Mucosa of stomach (tissue), 1 donor: ENCODE measurements around the gene MALT1.
"Not testable (repeated sequence)": the region's sequence is repeated elsewhere in the genome, so short reads cannot be mapped to it uniquely, and the experiment has no call there.

Experiments used
- H3K27me3 ChIP-seq: one replicate; pipeline ENCODE4 v1.7.0; 2013; ENCODE audit warnings: mild to moderate bottlenecking, low read length; ENCODE audit not compliant: control insufficient read depth, insufficient read depth
- H3K36me3 ChIP-seq: one replicate; pipeline ENCODE4 v1.7.0; 2013; ENCODE audit warnings: low read length; ENCODE audit not compliant: control insufficient read depth, insufficient read depth
- H3K4me1 ChIP-seq: one replicate; pipeline ENCODE4 v1.7.0; 2013; ENCODE audit warnings: mild to moderate bottlenecking, low read length; ENCODE audit not compliant: control insufficient read depth, insufficient read depth
- H3K4me3 ChIP-seq: one replicate; pipeline ENCODE4 v1.7.0; 2013; ENCODE audit warnings: low read length
- H3K9ac ChIP-seq: one replicate; pipeline ENCODE4 v1.7.0; 2013; ENCODE audit warnings: mild to moderate bottlenecking, low read length, moderate library complexity
- H3K9me3 ChIP-seq: one replicate; pipeline ENCODE4 v1.7.0; 2013; ENCODE audit warnings: mild to moderate bottlenecking, low read length, moderate library complexity; ENCODE audit not compliant: control insufficient read depth
- donor health status: Pancreatic carcinoma.

The MALT1 gene

DNA sequence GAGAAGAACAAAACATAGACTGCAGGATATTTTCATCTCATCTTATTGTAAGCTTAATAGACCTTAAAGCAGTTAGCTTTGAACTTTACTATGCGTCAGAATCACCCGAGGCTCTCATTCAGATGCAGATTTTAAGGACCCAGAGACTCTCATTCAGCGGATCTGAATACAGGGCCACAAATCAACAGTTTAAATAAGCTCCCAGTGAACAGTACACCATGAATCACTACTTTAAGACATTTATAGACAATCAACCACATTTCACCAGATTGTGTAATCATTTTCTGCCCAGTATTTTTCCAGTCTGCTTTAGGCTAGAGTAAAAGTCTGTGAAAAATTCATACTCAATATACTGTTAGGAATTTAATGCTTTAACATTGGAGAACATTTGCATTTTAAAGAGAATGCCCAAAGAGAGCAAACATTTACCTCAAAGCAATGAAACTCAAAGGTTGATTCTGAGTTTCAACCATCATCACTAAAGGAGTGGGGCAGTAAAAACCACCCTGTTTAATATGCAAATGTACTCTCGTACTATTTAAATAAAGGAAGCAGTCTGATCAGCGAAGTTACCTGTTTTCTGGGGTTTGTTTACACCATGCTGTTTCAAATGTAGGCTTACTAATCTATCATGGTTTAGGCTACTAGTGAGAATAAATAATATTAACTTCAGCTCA, 31.4 kb upstream of the MALT1 start:
- no peaks in the 10 kb centered on the region for H3K4me1 ChIP-seq
- H3K9me3 ChIP-seq = no peaks in the 10 kb centered on the region
- H3K9ac ChIP-seq = no peak overlapping the region
- H3K4me3 ChIP-seq = no peak overlapping the region
- no peaks in the 10 kb centered on the region for H3K27me3 ChIP-seq
- no peaks in the 10 kb centered on the region for H3K36me3 ChIP-seq

DNA sequence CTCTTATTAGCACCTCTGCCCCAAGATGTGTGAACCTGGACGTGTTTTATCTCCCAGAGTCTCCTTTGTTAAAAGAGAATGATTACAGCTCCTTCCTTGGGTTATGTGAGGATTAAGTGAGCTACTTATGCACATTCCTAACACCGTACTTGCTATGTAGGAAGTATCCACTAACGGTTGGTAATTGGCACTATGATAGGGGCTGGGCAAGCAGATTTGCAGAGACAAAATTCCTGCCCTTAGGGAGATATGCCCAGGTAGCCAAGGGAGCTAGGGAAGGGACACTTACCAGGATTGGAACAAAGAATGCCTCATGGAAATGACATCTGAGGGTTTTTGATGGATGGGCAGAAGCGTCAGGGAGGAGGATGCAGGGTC, 30.8 kb upstream of the MALT1 start:
- no peaks in the 10 kb centered on the region for H3K4me1 ChIP-seq
- H3K9me3 ChIP-seq = no peaks in the 10 kb centered on the region
- H3K36me3 ChIP-seq = no peaks in the 10 kb centered on the region
- H3K9ac ChIP-seq = no peak overlapping the region
- H3K27me3 ChIP-seq = no peaks in the 10 kb centered on the region
- no peak overlapping the region for H3K4me3 ChIP-seq

DNA sequence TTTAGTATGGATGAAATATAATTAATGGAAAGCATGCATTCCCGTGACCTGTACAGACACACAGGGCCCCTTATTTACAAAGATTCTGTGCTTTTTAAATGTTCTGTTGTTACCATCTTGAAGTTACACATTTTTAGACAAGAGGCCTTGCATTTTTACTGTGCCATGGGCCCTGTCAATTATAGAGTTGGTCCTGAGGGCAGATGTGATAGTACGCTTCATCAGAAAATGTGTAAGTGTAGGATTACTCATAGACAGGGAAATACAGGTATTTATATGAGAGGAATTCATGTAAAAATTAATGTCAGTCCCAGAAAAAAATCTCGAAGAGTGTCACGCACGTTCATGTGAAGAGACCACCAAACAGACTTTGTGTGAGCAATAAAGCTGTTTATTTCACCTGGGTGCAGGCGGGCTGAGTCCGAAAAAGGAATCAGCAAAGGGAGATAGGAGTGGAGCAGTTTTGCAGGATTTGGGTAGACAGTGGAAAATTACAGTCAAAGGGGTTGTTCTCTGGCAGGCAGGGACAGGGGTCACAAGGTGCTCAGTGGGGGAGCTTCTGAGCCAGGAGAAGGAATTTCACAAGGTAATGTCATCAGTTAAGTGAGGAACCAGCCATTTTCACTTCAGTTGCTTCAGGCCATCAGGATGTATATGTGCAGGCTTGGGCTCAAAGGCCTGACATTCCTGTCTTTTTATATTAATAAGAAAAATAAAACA, 30.2 kb upstream of the MALT1 start:
- no peaks in the 10 kb centered on the region for H3K36me3 ChIP-seq
- H3K9me3 ChIP-seq = no peaks in the 10 kb centered on the region
- H3K27me3 ChIP-seq = no peaks in the 10 kb centered on the region
- H3K9ac ChIP-seq = no peak overlapping the region
- no peak overlapping the region for H3K4me3 ChIP-seq
- no peaks in the 10 kb centered on the region for H3K4me1 ChIP-seq

DNA sequence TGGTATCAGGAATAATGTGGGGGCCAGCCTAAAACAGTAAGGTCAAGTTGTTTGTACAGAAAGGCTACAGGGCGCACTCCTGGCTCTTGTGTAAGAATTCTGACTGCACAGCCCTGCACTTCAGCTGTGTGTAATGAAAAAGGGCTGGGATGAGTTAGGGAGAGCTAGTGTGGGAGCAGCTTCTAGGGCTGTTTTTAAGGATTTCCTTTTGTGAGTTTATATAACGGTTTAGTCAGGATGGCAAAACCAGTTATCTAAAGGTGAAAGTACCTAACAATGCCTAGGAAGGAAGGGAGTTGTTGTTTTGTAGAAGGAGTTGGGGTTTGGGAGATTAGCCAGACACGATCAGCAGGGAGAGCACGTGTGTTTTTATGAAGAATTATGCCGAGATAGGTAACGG, 27.7 kb upstream of the MALT1 start:
- not testable (repeated sequence) for H3K36me3 ChIP-seq, H3K27me3 ChIP-seq, H3K4me3 ChIP-seq, H3K9ac ChIP-seq, H3K9me3 ChIP-seq, H3K4me1 ChIP-seq

DNA sequence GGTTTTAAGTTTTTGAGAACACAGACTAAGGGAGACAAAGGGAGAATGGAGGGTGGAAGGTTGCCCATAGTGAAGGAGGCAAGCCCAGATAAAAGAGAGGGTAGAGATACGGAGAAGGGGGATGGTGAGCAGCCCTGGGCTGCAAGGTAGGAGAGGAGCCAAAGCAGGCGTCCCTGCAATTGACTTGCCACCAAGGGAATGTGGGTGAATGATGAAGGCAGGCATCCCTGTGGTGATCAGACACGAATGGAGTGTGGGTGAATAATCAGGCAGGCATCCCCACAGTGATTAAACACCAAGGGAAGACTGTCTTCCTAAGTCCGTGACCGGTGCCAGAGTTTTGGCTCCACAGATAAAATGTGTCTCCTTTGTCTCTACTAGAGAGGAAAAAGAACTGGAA, 25.9 kb upstream of the MALT1 start:
- H3K27me3 ChIP-seq = no peaks in the 10 kb centered on the region
- H3K9me3 ChIP-seq = no peaks in the 10 kb centered on the region
- no peak overlapping the region for H3K4me3 ChIP-seq
- H3K4me1 ChIP-seq = no peaks in the 10 kb centered on the region
- H3K36me3 ChIP-seq = no peaks in the 10 kb centered on the region
- H3K9ac ChIP-seq = no peak overlapping the region

DNA sequence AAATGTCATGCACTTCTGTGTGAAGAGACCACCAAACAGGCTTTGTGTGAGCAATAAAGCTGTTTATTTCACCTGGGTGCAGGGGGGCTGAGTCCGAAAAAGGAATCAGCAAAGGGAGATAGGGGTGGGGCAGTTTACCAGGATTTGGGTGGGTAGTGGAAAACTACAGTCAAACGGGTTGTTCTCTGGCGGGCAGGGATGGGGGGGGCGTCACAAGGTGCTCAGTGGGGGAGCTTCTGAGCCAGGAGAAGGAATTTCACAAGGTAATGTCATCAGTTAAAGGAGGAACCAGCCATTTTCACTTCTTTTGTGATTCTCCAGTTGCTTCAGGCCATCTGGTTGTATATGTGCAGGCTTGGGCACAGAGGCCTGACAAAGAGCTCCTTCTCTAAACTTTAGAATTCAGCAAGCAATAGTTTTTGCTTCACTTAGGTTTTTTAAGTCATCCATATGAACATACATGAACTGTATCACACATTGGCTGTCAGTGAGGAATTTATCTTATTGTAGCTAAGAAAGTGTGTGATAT, 24.9 kb upstream of the MALT1 start:
- Histone ChIP-seq H3K4me1 (no peaks in the 10 kb centered on the region), H3K9me3 (no peaks in the 10 kb centered on the region), H3K36me3 (no peaks in the 10 kb centered on the region), H3K4me3 (no peak overlapping the region), H3K9ac (no peak overlapping the region), H3K27me3 (no peaks in the 10 kb centered on the region)

DNA sequence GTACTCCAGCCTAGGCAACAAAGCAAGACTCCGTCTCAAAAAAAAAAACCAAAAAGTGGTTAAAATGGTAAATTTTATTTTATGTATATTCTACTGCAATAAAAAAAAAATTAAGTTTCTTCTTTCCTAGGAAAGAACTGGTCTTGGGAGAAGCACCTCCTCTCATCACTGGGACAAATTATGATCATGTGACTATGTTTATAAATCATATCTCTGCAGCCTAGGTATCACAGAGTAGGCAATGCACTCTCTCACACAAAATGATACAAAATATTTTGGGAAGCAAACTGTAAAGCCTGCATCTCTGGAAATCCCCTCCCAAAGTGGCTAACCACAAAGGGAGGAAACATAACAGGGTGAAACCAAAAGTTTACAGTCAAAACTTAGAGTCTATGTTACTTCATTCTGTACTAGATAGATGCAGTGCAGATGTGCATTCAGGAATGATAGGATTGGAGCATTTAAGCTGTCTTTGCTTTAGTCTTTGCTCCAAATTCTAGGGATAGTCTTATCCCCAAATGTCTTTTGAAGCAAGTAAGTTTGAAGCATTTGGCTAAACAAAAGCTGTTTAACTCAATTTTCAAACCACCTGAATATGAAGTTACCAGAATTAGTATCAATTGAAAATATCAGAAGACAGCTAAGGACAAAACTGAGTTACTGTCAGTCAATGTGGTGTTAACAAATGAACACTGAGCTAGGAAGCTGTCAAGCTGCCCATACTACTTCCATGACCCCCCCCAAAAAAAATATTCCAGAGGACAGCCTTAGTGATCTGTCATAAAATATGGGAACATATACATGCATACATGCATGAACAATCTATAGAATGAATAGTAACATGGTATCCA, 21.1 kb upstream of the MALT1 start:
- Histone ChIP-seq H3K9me3 (no peaks in the 10 kb centered on the region), H3K4me3 (no peak overlapping the region), H3K36me3 (no peaks in the 10 kb centered on the region)

DNA sequence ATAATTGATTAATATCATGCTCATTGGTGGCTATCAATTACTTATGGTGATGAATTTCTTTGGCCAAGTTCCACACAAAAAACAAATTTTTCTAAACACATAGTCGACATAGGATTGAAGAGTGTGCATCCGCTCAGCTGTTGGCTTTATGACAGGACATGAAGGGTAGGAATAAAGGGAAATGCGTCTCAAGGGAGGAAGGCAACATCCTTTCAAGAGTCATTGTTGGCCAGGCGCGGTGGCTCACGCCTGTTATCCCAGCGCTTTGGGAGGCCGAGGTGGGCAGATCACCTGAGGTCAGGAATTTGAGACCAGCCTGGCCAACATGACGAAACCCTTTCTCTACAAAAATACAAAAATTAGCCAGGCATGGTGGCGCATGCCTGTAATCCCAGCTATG, 20.4 kb upstream of the MALT1 start:
- not testable (repeated sequence) for H3K9me3 ChIP-seq, H3K4me3 ChIP-seq, H3K4me1 ChIP-seq, H3K36me3 ChIP-seq, H3K9ac ChIP-seq, H3K27me3 ChIP-seq

More for the DNA sequence above, 21.1 kb upstream of the MALT1 start:
- no peaks in the 10 kb centered on the region for H3K27me3 ChIP-seq
- no peak overlapping the region for H3K9ac ChIP-seq
- H3K4me1 ChIP-seq = no peaks in the 10 kb centered on the region

DNA sequence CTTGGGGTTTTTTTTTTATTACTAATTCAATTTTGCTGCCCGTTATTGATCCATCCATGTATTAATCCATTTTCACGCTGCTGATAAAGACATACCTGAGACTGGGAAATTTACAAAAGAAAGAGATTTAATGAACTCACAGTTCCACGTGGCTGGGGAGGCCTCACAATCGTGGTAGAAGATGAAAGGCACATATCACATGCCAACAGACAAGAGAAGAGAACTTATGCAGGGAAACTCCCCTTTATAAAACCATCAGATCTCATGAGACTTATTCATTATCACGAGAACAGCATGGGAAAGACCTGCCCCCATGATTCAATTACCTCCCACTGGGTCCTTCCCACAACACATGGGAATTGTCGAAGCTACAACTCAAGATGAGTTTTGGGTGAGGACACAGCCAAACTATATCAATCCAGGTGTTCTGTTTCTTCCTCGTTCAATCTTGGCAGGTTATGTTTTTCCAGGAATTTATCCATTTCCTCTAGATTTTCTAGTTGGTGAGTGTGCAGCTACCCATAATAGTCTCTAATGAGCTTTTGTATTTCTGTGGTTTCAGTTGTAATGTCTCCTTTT, 18.0 kb upstream of the MALT1 start:
- H3K4me1 ChIP-seq, H3K9ac ChIP-seq, H3K4me3 ChIP-seq, H3K36me3 ChIP-seq, H3K27me3 ChIP-seq, H3K9me3 ChIP-seq: not testable (repeated sequence)

DNA sequence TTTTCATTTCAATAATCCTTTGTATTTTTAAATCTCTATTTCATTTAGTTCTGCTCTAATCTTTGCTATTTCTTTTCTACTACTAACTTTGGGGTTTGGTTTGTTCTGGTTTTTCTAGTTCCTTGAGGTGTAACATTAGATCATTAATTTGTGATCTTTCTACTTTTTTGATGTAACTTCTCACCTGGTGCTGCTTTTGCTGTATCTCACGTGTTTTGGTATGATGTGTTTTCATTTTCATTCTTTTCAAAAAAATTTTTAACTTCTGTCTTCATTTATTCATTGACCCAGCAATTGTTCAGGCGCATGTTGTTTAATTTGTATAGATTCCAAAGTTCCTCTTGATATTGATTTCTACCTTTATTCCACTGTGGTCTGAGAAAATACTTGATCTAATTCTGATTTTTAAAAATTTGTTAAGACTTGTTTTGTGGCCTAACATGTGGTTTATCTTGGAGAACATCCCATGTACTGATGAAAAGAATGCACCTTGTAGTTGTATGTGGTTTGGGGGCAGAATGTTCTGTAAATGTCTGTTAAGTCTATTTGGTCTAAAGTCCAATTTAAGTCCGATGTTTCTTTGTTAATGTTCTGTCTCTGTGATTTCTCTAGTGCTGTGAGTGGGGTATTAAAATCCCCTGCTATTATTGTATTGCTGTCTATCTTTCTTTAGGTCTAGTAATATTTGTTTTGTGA, 17.3 kb upstream of the MALT1 start:
- Histone ChIP-seq H3K9me3 (no peaks in the 10 kb centered on the region), H3K9ac (no peak overlapping the region), H3K36me3 (no peaks in the 10 kb centered on the region), H3K4me3 (no peak overlapping the region), H3K4me1 (no peaks in the 10 kb centered on the region), H3K27me3 (no peaks in the 10 kb centered on the region)

DNA sequence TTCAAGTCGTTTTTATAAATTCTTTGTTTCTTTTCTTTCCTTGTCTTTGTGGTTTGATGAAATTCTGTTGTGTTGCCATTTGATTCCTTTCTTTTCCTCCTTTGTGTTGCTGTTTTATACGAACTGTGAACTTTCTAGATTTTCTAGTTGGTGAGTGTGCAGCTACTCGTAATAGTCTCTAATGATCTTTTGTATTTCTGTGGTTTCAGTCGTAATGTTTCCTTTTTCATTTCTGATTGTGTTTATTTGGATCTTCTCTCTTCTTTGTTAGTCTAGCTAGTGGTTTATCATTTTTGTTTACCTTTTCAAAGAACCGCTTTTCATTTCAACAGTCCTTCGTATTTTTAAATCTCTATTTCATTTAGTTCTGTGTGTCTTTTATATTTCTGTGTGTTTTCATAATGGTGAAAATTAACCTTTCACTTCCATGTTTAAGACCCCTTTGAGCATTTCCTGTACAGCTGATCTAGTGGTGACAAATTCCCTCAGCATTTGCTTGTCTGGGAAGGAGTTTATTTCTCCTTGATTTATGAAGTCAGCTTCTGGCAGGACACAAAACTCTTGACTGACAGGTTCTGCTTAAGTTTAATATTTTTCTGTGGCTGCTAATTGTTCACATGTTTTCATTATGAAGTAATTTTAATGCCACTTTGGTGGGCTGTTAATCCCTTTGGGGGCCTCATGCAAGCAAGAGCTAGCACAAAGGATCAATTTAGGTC, 16.2 kb upstream of the MALT1 start:
- H3K27me3 ChIP-seq = no peaks in the 10 kb centered on the region
- no peaks in the 10 kb centered on the region for H3K9me3 ChIP-seq
- no peaks in the 10 kb centered on the region for H3K4me1 ChIP-seq
- no peak overlapping the region for H3K9ac ChIP-seq
- H3K36me3 ChIP-seq = no peaks in the 10 kb centered on the region
- no peak overlapping the region for H3K4me3 ChIP-seq
